Sigmoid colon (tissue), 4 donors: Measurements from ENCODE around the gene MTCP1.

ENCODE experiments used
- POLR2A ChIP-seq, 2 donors: fragments of 450-650 bp; IDR thresholded peaks; one replicate each; pipeline ENCODE4 v1.6.1; 2016; ENCODE audit warnings: antibody characterized with exemption in 2 of 2, mild to moderate bottlenecking in 2 of 2, moderate library complexity in 2 of 2
- POLR2AphosphoS5 ChIP-seq, 4 donors: sonication (generic); formaldehyde crosslinking; IDR thresholded peaks; one replicate each; pipeline ENCODE4 v1.6.1; 2017; ENCODE audit warnings: antibody characterized with exemption in 4 of 4
- TF ChIP-seq, protein P1 (sequence below), 4 experiments: fragments of 450-650 bp in 3 of 4; fragments of 200-600 bp in 1 of 4; IDR thresholded peaks; one replicate each; pipeline ENCODE4 v1.5.1; 2016 to 2019; ENCODE audit warnings: antibody characterized with exemption in 4 of 4, mild to moderate bottlenecking in 3 of 4, moderate library complexity in 2 of 4

DNA sequence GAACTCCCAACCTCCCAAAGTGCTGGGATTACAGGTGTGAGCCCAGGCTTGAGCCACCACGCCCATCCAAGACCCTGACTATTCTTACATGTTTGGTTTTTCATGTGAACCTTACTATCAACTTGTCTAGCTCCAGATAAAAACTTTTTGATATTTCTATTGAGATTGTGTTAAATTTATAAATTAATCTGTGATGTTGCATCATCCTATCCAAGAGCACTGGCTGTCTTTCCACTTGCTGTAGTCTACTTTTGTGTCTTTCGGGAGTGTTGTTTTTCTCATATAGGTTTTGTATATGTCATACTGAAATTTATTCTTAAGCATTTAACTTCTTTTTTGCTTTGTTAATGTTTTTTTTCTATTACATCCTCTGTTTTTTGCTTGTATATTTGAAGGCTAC, 35.0 kb upstream of the MTCP1 start:
- no peak for TF ChIP-seq POLR2A (IDR thresholded peaks at IDR 0.05)
- TF ChIP-seq, protein P1, sequence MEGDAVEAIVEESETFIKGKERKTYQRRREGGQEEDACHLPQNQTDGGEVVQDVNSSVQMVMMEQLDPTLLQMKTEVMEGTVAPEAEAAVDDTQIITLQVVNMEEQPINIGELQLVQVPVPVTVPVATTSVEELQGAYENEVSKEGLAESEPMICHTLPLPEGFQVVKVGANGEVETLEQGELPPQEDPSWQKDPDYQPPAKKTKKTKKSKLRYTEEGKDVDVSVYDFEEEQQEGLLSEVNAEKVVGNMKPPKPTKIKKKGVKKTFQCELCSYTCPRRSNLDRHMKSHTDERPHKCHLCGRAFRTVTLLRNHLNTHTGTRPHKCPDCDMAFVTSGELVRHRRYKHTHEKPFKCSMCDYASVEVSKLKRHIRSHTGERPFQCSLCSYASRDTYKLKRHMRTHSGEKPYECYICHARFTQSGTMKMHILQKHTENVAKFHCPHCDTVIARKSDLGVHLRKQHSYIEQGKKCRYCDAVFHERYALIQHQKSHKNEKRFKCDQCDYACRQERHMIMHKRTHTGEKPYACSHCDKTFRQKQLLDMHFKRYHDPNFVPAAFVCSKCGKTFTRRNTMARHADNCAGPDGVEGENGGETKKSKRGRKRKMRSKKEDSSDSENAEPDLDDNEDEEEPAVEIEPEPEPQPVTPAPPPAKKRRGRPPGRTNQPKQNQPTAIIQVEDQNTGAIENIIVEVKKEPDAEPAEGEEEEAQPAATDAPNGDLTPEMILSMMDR (IDR thresholded peaks at IDR 0.05): no peak
- TF ChIP-seq POLR2AphosphoS5 (IDR thresholded peaks at IDR 0.05): no peak
